Endothelial cell of umbilical vein (primary cell): Measurements from ENCODE around the gene RAB37. TPM values are rescaled to one million over a fixed set of nuclear protein-coding genes. Genes with fewer than 3 reads are reported as not detected.

Experiments used
- BruUV-seq: library from RNA; stranded (reverse); fragments of 400-500 nt; replicated peaks from 2 replicates; lab custom pipeline; 2021; lab: Mats Ljungman, UMichigan
- CTCF ChIA-PET: fragments of 300-600, 350-600 bp; sonication (Branson Sonifier 250); formaldehyde crosslinking; loops from one replicate; lab custom pipeline; 2021; ENCODE audit warnings: antibody characterized with exemption, inconsistent platforms; lab: Charles Lee
- POLR2A ChIA-PET: fragments of 300-600, 350-600 bp; sonication (Branson Sonifier 250); formaldehyde crosslinking; loops from one replicate; lab custom pipeline; 2021; ENCODE audit warnings: antibody characterized with exemption, inconsistent platforms; lab: Charles Lee
- DNase-seq: peaks from one replicate; pipeline ENCODE4 v3.0.0-alpha.2; 2011; ENCODE audit warnings: low read depth, low spot score
- FAIRE-seq: peaks from 2 replicates; lab custom pipeline; 2011; peaks lifted over from hg19 to GRCh38; lab: Jason Lieb, UNC
- H2AFZ ChIP-seq: 2 replicates; pipeline ENCODE4 v1.6.0; 2012; ENCODE audit warnings: low read depth, low read length, control low read depth, inconsistent platforms
- H3K27ac ChIP-seq: 2 replicates; pipeline ENCODE4 v1.5.1; 2011; ENCODE audit warnings: low read depth, mild to moderate bottlenecking, control low read depth, low read length, moderate library complexity; ENCODE audit not compliant: insufficient read depth
- H3K27me3 ChIP-seq, 2 experiments: 2 replicates each; pipeline versions ENCODE4 v1.6.0 to v1.6.1; 2011; ENCODE audit warnings: low read length in 2 of 2, mixed read lengths in 1 of 2; ENCODE audit not compliant: control insufficient read depth in 2 of 2, insufficient read depth in 2 of 2
- H3K36me3 ChIP-seq, 2 experiments: 2 replicates in 1 of 2; 3 replicates in 1 of 2; pipeline ENCODE4 v1.5.1; 2011; ENCODE audit warnings: low read length in 2 of 2, mild to moderate bottlenecking in 1 of 2, moderate library complexity in 1 of 2; ENCODE audit not compliant: control insufficient read depth in 2 of 2, insufficient read depth in 2 of 2; ENCODE audit errors: extremely low read depth in 1 of 2
- H3K4me1 ChIP-seq: 3 replicates; pipeline ENCODE4 v1.5.1; 2011; ENCODE audit warnings: mild to moderate bottlenecking, low read length; ENCODE audit not compliant: control insufficient read depth, insufficient read depth; ENCODE audit errors: extremely low read depth
- H3K4me2 ChIP-seq: 2 replicates; pipeline ENCODE4 v1.6.1; 2011; ENCODE audit warnings: low read length, control low read depth, mixed read lengths; ENCODE audit not compliant: insufficient read depth
- H3K4me3 ChIP-seq, 3 experiments: fragments of 200-600 bp in 1 of 3; sonication (generic), shearing (Covaris generic) in 1 of 3; replicated peaks in 1 of 3; 2 replicates each; pipeline ENCODE4 v1.5.1; 2011 to 2016; ENCODE audit warnings: control low read depth in 3 of 3, low read length in 3 of 3, mild to moderate bottlenecking in 2 of 3, inconsistent platforms in 1 of 3, low read depth in 1 of 3, moderate library complexity in 1 of 3; ENCODE audit not compliant: insufficient read depth in 1 of 3
- H3K79me2 ChIP-seq: 2 replicates; pipeline ENCODE4 v1.6.0; 2012; ENCODE audit warnings: low read length, inconsistent platforms; ENCODE audit not compliant: control insufficient read depth, insufficient read depth
- H3K9ac ChIP-seq: replicated peaks from 2 replicates; pipeline ENCODE3; 2011; ENCODE audit warnings: low read length, control low read depth; ENCODE audit not compliant: insufficient read depth; ENCODE audit errors: extremely low read depth
- H3K9me1 ChIP-seq: replicated peaks from 3 replicates; pipeline ENCODE4 v1.6.0; 2011; ENCODE audit warnings: mild to moderate bottlenecking, low read length; ENCODE audit not compliant: control insufficient read depth, insufficient read depth; ENCODE audit errors: extremely low read depth
- H3K9me3 ChIP-seq: replicated peaks from 2 replicates; pipeline ENCODE4 v1.5.1; 2012; ENCODE audit warnings: low read length, inconsistent platforms; ENCODE audit not compliant: control insufficient read depth, insufficient read depth
- H4K20me1 ChIP-seq: replicated peaks from 2 replicates; pipeline ENCODE3; 2011; ENCODE audit warnings: mild to moderate bottlenecking, low read length; ENCODE audit not compliant: control insufficient read depth, insufficient read depth; ENCODE audit errors: extremely low read depth
- CTCF ChIP-seq, 2 donors: IDR thresholded peaks; 1 replicate in 1 of 2; 2 replicates in 1 of 2; pipeline ENCODE4 v1.5.1; 2011; ENCODE audit warnings: low read length in 2 of 2, mild to moderate bottlenecking in 2 of 2, moderate library complexity in 2 of 2, control low read depth in 1 of 2, inconsistent platforms in 1 of 2, low read depth in 1 of 2; ENCODE audit not compliant: insufficient read depth in 1 of 2; ENCODE audit errors: extremely low read depth in 1 of 2
- EZH2 ChIP-seq: IDR thresholded peaks from 2 replicates; pipeline ENCODE4 v1.6.1; 2012; ENCODE audit warnings: borderline replicate concordance, low read depth, mild to moderate bottlenecking, moderate library complexity, low read length, inconsistent platforms; ENCODE audit not compliant: severe bottlenecking
- FOS ChIP-seq: IDR thresholded peaks from 2 replicates; pipeline ENCODE4 v1.6.1; 2011; ENCODE audit warnings: mild to moderate bottlenecking, low read length, moderate library complexity, borderline replicate concordance; ENCODE audit not compliant: insufficient read depth
- GATA2 ChIP-seq: IDR thresholded peaks from 2 replicates; pipeline ENCODE4 v1.7.0; 2011; ENCODE audit warnings: low read depth, mild to moderate bottlenecking, moderate library complexity, mixed read lengths, low read length; ENCODE audit not compliant: insufficient read length, insufficient read depth
- JUN ChIP-seq: IDR thresholded peaks from 2 replicates; pipeline ENCODE4 v1.6.1; 2011; ENCODE audit warnings: borderline replicate concordance, low read depth; ENCODE audit not compliant: insufficient read length, insufficient read depth
- MAX ChIP-seq: IDR thresholded peaks from 2 replicates; pipeline ENCODE4 v1.6.1; 2011; ENCODE audit not compliant: insufficient read depth, insufficient read length
- MYC ChIP-seq: IDR thresholded peaks from one replicate; pipeline ENCODE4 v1.6.1; 2011; ENCODE audit warnings: mild to moderate bottlenecking, low read depth, low read length
- POLR2A ChIP-seq: IDR thresholded peaks from 2 replicates; pipeline ENCODE4 v1.6.1; 2012; ENCODE audit warnings: low read depth, mild to moderate bottlenecking, control low read depth, low read length
- POLR2AphosphoS5 ChIP-seq: IDR thresholded peaks from 2 replicates; pipeline ENCODE4 v1.6.1; 2012; ENCODE audit warnings: low read depth, mild to moderate bottlenecking, control low read depth, low read length, moderate library complexity; ENCODE audit not compliant: insufficient read depth
- dilution Hi-C: fragments of 300-500 bp; cut with MboI; formaldehyde crosslinking; loops from one replicate; pipeline ENCODE4 v1.15.0; 2019; ENCODE audit warnings: low sequenced_read_pairs; ENCODE audit not compliant: extremely low pct_ligation_motif_present
- intact Hi-C: fragments of 100-400 bp; cut with micrococcal nuclease; formaldehyde crosslinking; loops from one replicate; pipeline ENCODE4 v1.10.0; 2022
- polyA plus RNA-seq, 4 experiments: library from polyadenylated mRNA; depleted of rRNA in 3 of 4; stranded (reverse) in 3 of 4; unstranded in 1 of 4; fragments of >200 nt; gene quantifications; 2 replicates each; pipeline versions ENCODE4 v1.2.1 to v1.2.3, GENCODE V29; 2011 to 2012; ENCODE audit warnings: missing spikeins in 1 of 4
- total RNA-seq: library from RNA; stranded (reverse); gene quantifications from 2 replicates; pipeline ENCODE4 v1.2.3, GENCODE V29; 2021

Gene RAB37
- total and polyA plus RNA-seq, 2 donors (not counting 3 experiments of a cell fraction or from before 2014, with no cell fraction given) = 0.11 TPM; not detected in 1

GRCh38 chr17:74779948-74780400 lies 42.9 kb downstream of the RAB37 start:
- Histone ChIP-seq H3K36me3 (peaks cover 0 to 3% of the 10 kb centered on the region in 2 experiments), H3K79me2 (peaks cover 19% of the 10 kb centered on the region), H3K27me3 (no peaks in the 10 kb centered on the region), H3K4me2 (no peak overlapping the region), H3K9me1 (no peaks in the 10 kb centered on the region), H4K20me1 (no peaks in the 10 kb centered on the region), H2AFZ (no peak overlapping the region), H3K4me3 (no peak overlapping the region), H3K27ac (no peak overlapping the region), H3K9me3 (no peaks in the 10 kb centered on the region), H3K4me1 (peaks cover 7% of the 10 kb centered on the region), H3K9ac (no peak overlapping the region)
- dilution Hi-C loops (no loop called here), intact Hi-C loops (loop anchor here (5.0 kb wide), 1 partner anchor 92 kb away; the partner anchor contains the start of gene FDXR)
- TF ChIP-seq MAX (no peak), POLR2AphosphoS5 (no peak), EZH2 (no peak), CTCF (IDR thresholded peaks at IDR 0.05; ENCODE audit: extremely low read depth in 1 of 2, insufficient read depth in 1 of 2, low read depth in 1 of 2, low read length in 2 of 2) (no peak), POLR2A (no peak), GATA2 (no peak), MYC (no peak), FOS (no peak), JUN (no peak)
- ChIA-PET CTCF (interaction anchor here (1.3 to 5.5 kb wide), 5 partner anchors 9 to 123 kb away, joined by 3 to 29 read pairs (median 5); partner anchors contain the start of gene GRIN2C), POLR2A (no interaction called here)
- FAIRE-seq = no peak
- DNase-seq = no peak
- BruUV-seq = no TSS peak
